Measurements from ENCODE around the gene ZDHHC1.

Gene ZDHHC1

GRCh38 chr16:67398546-67399217 lies 17.6 kb downstream of the ZDHHC1 start:
- no peaks in the 10 kb centered on the region for H4K20me1 ChIP-seq (ENCODE audit: insufficient read depth, low read length)
- H3K27ac ChIP-seq (ENCODE audit: low read length), result no peak overlapping the region
- peak overlapping the region; percentile 23; the same call in 1 of the 2 replicates for H2AFZ ChIP-seq (ENCODE audit: low read depth, low read length)
- no peaks in the 10 kb centered on the region for H3K36me3 ChIP-seq (replicated peaks; ENCODE audit: low read depth, low read length)
- H3K9me3 ChIP-seq (ENCODE audit: insufficient read depth, low read length), result no peaks in the 10 kb centered on the region
- peak overlapping the region; percentile 70 for H3K4me3 ChIP-seq (ENCODE audit: low read length)
- peaks cover 59% of the 10 kb centered on the region for H3K4me1 ChIP-seq (ENCODE audit: low read length)
- H3K9ac ChIP-seq (ENCODE audit: low read length), result peak overlapping the region; percentile 31; the same call in 1 of the 2 replicates
- H3K27me3 ChIP-seq (ENCODE audit: low read depth, low read length), result no peaks in the 10 kb centered on the region
- H3K79me2 ChIP-seq (ENCODE audit: low read length), result no peaks in the 10 kb centered on the region
- peak overlapping the region; percentile 85 for H3K4me2 ChIP-seq (ENCODE audit: low read length)
- no peak for TF ChIP-seq EZH2phosphoT487 (IDR thresholded peaks at IDR 0.05; ENCODE audit: low read depth)
- no peak for TF ChIP-seq CTCF (IDR thresholded peaks at IDR 0.05; ENCODE audit: low read depth, low read length)

- Histone ChIP-seq H3K9ac (ENCODE audit: low read length) (no peak overlapping the region), H2AFZ (ENCODE audit: low read depth, low read length) (no peak overlapping the region), H3K4me3 (ENCODE audit: low read length) (peak overlapping the region; percentile 59), H3K9me3 (ENCODE audit: insufficient read depth, low read length) (no peaks in the 10 kb centered on the region), H3K4me2 (ENCODE audit: low read length) (peak overlapping the region; percentile 85), H3K4me1 (ENCODE audit: low read length) (peaks cover 59% of the 10 kb centered on the region), H3K27ac (ENCODE audit: low read length) (no peak overlapping the region), H3K79me2 (ENCODE audit: low read length) (no peaks in the 10 kb centered on the region), H3K36me3 (replicated peaks; ENCODE audit: low read depth, low read length) (no peaks in the 10 kb centered on the region), H4K20me1 (ENCODE audit: insufficient read depth, low read length) (no peaks in the 10 kb centered on the region), H3K27me3 (ENCODE audit: low read depth, low read length) (no peaks in the 10 kb centered on the region)
- no peak for TF ChIP-seq EZH2phosphoT487 (IDR thresholded peaks at IDR 0.05; ENCODE audit: low read depth)
- TF ChIP-seq CTCF (IDR thresholded peaks at IDR 0.05; ENCODE audit: low read depth, low read length), result peak; percentile 58
Measured at GRCh38 chr16:67397812-67398545, 18.3 kb downstream of the ZDHHC1 start.

- no peaks in the 10 kb centered on the region for H3K79me2 ChIP-seq (ENCODE audit: low read length)
- no peak overlapping the region for H2AFZ ChIP-seq (ENCODE audit: low read depth, low read length)
- no peaks in the 10 kb centered on the region for H4K20me1 ChIP-seq (ENCODE audit: insufficient read depth, low read length)
- H3K27ac ChIP-seq (ENCODE audit: low read length), result no peak overlapping the region
- H3K9me3 ChIP-seq (ENCODE audit: insufficient read depth, low read length), result no peaks in the 10 kb centered on the region
- H3K4me3 ChIP-seq (ENCODE audit: low read length), result peak overlapping the region; percentile 59
- no peak for TF ChIP-seq EZH2phosphoT487 (IDR thresholded peaks at IDR 0.05; ENCODE audit: low read depth)
- no peak for TF ChIP-seq CTCF (IDR thresholded peaks at IDR 0.05; ENCODE audit: low read depth, low read length)
- no peaks in the 10 kb centered on the region for H3K27me3 ChIP-seq (ENCODE audit: low read depth, low read length)
- peaks cover 59% of the 10 kb centered on the region for H3K4me1 ChIP-seq (ENCODE audit: low read length)
- H3K36me3 ChIP-seq (replicated peaks; ENCODE audit: low read depth, low read length), result no peaks in the 10 kb centered on the region
- H3K9ac ChIP-seq (ENCODE audit: low read length), result no peak overlapping the region
- peak overlapping the region; percentile 85 for H3K4me2 ChIP-seq (ENCODE audit: low read length)
Measured at GRCh38 chr16:67397036-67397801, 19.1 kb downstream of the ZDHHC1 start.

All from OCI-LY3 (cell line).